GM12864 (cell line): ENCODE results near the gene DDR2.
A peak's percentile ranks its signal among the peaks of the same experiment; 100 is the strongest.
"Not testable (repeated sequence)": the region's sequence is repeated elsewhere in the genome, so short reads cannot be mapped to it uniquely, and the experiment has no call there.

Experiments used
- DNase-seq: peaks from one replicate; pipeline ENCODE4 v3.0.0-alpha.2; 2011; ENCODE audit warnings: low read depth
- H3K4me3 ChIP-seq: 2 replicates; pipeline ENCODE4 v1.5.1; 2011; ENCODE audit warnings: mild to moderate bottlenecking, low read depth, low read length, control low read depth
- CTCF ChIP-seq: IDR thresholded peaks from 2 replicates; pipeline ENCODE4 v1.5.1; 2011; ENCODE audit warnings: low read depth, mild to moderate bottlenecking, moderate library complexity, low read length, control low read depth, inconsistent platforms; ENCODE audit errors: missing control alignments

DDR2 gene

GRCh38 chr1:162736633-162737067 is 104.4 kb downstream of the DDR2 start:
- H3K4me3 ChIP-seq = no peak overlapping the region
- no peak for TF ChIP-seq CTCF
- DNase-seq = peak; percentile 24

- H3K4me3 ChIP-seq = no peak overlapping the region
- no peak for DNase-seq
These were observed 108.5 kb downstream of the DDR2 start for GRCh38 chr1:162740755-162741154.

GRCh38 chr1:162741574-162741973 is 109.3 kb downstream of the DDR2 start:
- no peak for DNase-seq
- TF ChIP-seq CTCF = no peak
- no peak overlapping the region for H3K4me3 ChIP-seq

More at GRCh38 chr1:162740755-162741154, 108.5 kb downstream of the DDR2 start:
- no peak for TF ChIP-seq CTCF

- H3K4me3 ChIP-seq, DNase-seq: not testable (repeated sequence)
These were observed 114.1 kb downstream of the DDR2 start for GRCh38 chr1:162746264-162746942.

- no peak overlapping the region for H3K4me3 ChIP-seq
- DNase-seq = no peak
- no peak for TF ChIP-seq CTCF
These were observed 120.9 kb downstream of the DDR2 start for GRCh38 chr1:162753001-162753658.

GRCh38 chr1:162753998-162754585 is 121.8 kb downstream of the DDR2 start:
- no peak for DNase-seq
- H3K4me3 ChIP-seq = no peak overlapping the region
- no peak for TF ChIP-seq CTCF

- DNase-seq = no peak
- no peak for TF ChIP-seq CTCF
- H3K4me3 ChIP-seq = no peak overlapping the region
These were observed 123.0 kb downstream of the DDR2 start for GRCh38 chr1:162755306-162755705.
